Erythroblast (primary cell): ENCODE data around the gene WNT9A.
"Not testable (repeated sequence)": the region's sequence is repeated elsewhere in the genome, so short reads cannot be mapped to it uniquely, and the experiment has no call there.

Source experiments
- GATA1 ChIP-seq: IDR thresholded peaks from 2 replicates; pipeline ENCODE4 v1.6.1; 2011; ENCODE audit warnings: low read depth, mild to moderate bottlenecking, control low read depth, low read length, moderate library complexity
- POLR2A ChIP-seq: IDR thresholded peaks from 2 replicates; pipeline ENCODE4 v1.6.1; 2011; ENCODE audit warnings: mild to moderate bottlenecking, low read length

GRCh38 chr1:227971216-227971615 lies 23.5 kb upstream of the WNT9A start:
- not testable (repeated sequence) for TF ChIP-seq POLR2A, GATA1
